Vagina (tissue), 2 donors: ENCODE measurements around the gene DLEC1. TPM values are rescaled to one million over a fixed set of nuclear protein-coding genes. Genes with fewer than 3 reads are reported as not detected.
A peak's percentile ranks its signal among the peaks of the same experiment; 100 is the strongest.

Experiments
- DNase-seq, 2 donors: peaks; one replicate each; pipeline ENCODE4 v3.0.0-alpha.2; 2017; ENCODE audit errors: extremely low spot score in 2 of 2
- H3K27ac ChIP-seq: fragments of 200-600 bp; sonication (generic); one replicate; pipeline ENCODE4 v1.5.1; 2019
- H3K27me3 ChIP-seq: fragments of 200-600 bp; sonication (generic); one replicate; pipeline ENCODE4 v1.5.1; 2019
- H3K36me3 ChIP-seq, 2 donors: fragments of 200-600 bp; sonication (generic); one replicate each; pipeline ENCODE4 v1.5.1; 2017 to 2019
- H3K4me1 ChIP-seq: fragments of 200-600 bp; sonication (generic); one replicate; pipeline ENCODE4 v1.5.1; 2019
- H3K4me3 ChIP-seq, 2 donors: fragments of 200-600 bp; sonication (generic); 1 replicate in 1 of 2; 2 replicates in 1 of 2; pipeline ENCODE4 v1.5.1; 2016 to 2019
- H3K9me3 ChIP-seq: fragments of 200-600 bp; sonication (generic); one replicate; pipeline ENCODE4 v1.5.1; 2019
- CTCF ChIP-seq, 3 experiments: fragments of 450-650 bp in 2 of 3; fragments of 200-600 bp in 1 of 3; sonication (generic) in 1 of 3; IDR thresholded peaks; one replicate each; pipeline ENCODE4 v1.5.1; 2017 to 2019; ENCODE audit warnings: antibody characterized with exemption in 3 of 3, mild to moderate bottlenecking in 2 of 3, moderate library complexity in 2 of 3
- POLR2A ChIP-seq, 2 donors: fragments of 450-650 bp; IDR thresholded peaks; one replicate each; pipeline ENCODE4 v1.6.1; 2017; ENCODE audit warnings: antibody characterized with exemption in 2 of 2, mild to moderate bottlenecking in 2 of 2, moderate library complexity in 2 of 2
- POLR2AphosphoS5 ChIP-seq, 2 donors: sonication (generic); formaldehyde crosslinking; IDR thresholded peaks; one replicate each; pipeline ENCODE4 v1.9.0; 2017; ENCODE audit warnings: antibody characterized with exemption in 2 of 2, mild to moderate bottlenecking in 2 of 2, low read depth in 1 of 2; ENCODE audit not compliant: insufficient read depth in 1 of 2
- intact Hi-C: fragments of 100-400 bp; cut with DNase I; formaldehyde crosslinking; loops from one replicate; pipeline ENCODE4 v1.15.1; 2023
- total RNA-seq: library from RNA; depleted of rRNA; stranded (reverse); fragments of >200 nt; gene quantifications from one replicate; pipeline ENCODE4 v1.2.3, GENCODE V29; 2016

DLEC1 gene
- total RNA-seq, 1 donor from 2014 or later, result 0.25 TPM

DNA sequence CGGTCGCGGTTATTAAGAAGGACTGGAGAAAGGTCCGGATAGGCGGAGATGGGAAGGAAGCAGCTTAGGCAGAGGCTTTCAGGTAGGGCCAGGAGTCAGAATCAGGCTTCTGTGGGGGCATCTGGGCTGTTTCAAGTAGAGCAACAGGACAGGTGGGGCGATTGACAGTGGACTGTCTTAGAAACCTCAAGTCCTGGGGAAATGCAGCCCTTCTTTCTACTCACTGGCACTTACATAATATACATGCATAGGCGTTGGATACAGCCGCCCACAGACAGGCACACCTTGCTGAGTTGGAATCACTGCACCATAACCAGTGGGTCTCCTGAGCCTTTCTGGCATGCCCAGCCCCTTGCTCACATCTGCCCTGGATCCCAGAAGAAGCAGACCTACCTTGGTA, 100.2 kb downstream of the DLEC1 start:
- peak overlapping the region; percentile 92 for H3K27ac ChIP-seq
- H3K36me3 ChIP-seq, result peaks cover 0 to 10% of the 10 kb centered on the region in 2 donors
- no peaks in the 10 kb centered on the region for H3K9me3 ChIP-seq
- intact Hi-C loops, result loop anchor here (1.0 to 10.0 kb wide), 3 partner anchors 25 to 316 kb away; partner anchors contain the start of genes ACVR2B and XYLB
- no peaks in the 10 kb centered on the region for H3K27me3 ChIP-seq
- peak in 1 of 2 donors; percentile 88 for DNase-seq
- H3K4me1 ChIP-seq, result peaks cover 48% of the 10 kb centered on the region
- TF ChIP-seq POLR2AphosphoS5 (IDR thresholded peaks at IDR 0.05; ENCODE audit: insufficient read depth in 1 of 2, low read depth in 1 of 2) (no peak), POLR2A (IDR thresholded peaks at IDR 0.05) (no peak), CTCF (IDR thresholded peaks at IDR 0.05) (no peak)
- peak overlapping the region; percentile 70 to 85 for H3K4me3 ChIP-seq

DNA sequence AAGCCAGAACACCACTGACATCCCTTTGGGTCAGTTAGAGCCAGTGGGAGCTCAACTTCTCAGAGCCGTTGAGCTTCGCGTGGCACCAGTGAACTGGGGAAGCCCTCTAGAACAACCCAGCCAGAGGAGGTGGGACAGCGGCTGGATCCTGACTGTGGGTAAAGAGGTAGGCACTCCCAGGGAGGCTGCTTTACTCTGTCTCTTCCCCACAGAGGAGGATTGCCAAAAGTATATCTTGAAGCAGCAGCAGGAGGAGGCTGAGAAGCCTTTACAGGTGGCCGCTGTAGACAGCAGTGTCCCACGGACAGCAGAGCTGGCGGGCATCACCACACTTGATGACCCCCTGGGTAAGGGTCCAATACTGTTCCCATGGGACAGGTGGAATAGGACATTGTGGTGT, 100.6 kb downstream of the DLEC1 start:
- peak overlapping the region; percentile 70 to 85 for H3K4me3 ChIP-seq
- no peaks in the 10 kb centered on the region for H3K9me3 ChIP-seq
- peaks cover 43% of the 10 kb centered on the region for H3K4me1 ChIP-seq
- intact Hi-C loops, result loop anchor here (1.0 to 10.0 kb wide), 3 partner anchors 25 to 315 kb away; partner anchors contain the start of genes ACVR2B and XYLB
- TF ChIP-seq POLR2AphosphoS5 (IDR thresholded peaks at IDR 0.05; ENCODE audit: insufficient read depth in 1 of 2, low read depth in 1 of 2) (no peak), POLR2A (IDR thresholded peaks at IDR 0.05) (no peak), CTCF (IDR thresholded peaks at IDR 0.05) (no peak)
- peak overlapping the region; percentile 92 for H3K27ac ChIP-seq
- peaks cover 0 to 10% of the 10 kb centered on the region in 2 donors for H3K36me3 ChIP-seq
- peak; percentile 55 to 81 for DNase-seq
- H3K27me3 ChIP-seq, result no peaks in the 10 kb centered on the region

DNA sequence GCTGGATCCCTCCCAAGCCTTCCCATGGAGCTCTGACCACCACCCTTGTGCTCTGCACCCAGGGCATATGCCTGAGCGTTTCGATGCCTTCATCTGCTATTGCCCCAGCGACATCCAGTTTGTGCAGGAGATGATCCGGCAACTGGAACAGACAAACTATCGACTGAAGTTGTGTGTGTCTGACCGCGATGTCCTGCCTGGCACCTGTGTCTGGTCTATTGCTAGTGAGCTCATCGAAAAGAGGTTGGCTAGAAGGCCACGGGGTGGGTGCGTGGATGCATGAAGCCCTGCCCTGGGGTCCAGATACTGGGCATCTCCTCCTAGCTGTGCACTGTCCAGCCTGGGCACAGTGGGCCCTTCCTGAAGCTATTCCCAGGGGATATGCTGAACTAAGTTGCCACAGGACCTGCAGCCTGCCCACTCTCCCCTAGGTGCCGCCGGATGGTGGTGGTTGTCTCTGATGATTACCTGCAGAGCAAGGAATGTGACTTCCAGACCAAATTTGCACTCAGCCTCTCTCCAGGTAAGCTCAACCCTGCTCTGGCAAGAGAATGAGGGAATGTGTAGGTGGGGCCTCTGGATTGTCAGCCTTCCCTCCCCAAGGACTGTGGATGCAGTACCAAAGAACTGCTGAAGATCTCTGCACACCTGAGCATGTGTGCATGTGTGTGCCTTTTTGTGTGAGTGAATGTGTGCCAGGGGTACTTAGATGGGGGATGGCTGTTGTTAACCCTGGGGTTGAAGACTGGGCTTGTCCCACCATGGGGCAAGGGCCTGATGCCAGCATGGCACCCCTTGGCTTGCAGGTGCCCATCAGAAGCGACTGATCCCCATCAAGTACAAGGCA, 101.5 kb downstream of the DLEC1 start:
- Histone ChIP-seq H3K27me3 (no peaks in the 10 kb centered on the region), H3K36me3 (peaks cover 0 to 10% of the 10 kb centered on the region in 2 donors), H3K9me3 (no peaks in the 10 kb centered on the region), H3K4me1 (peaks cover 34% of the 10 kb centered on the region), H3K27ac (no peak overlapping the region), H3K4me3 (no peak overlapping the region)
- intact Hi-C loops, result no loop called here
- TF ChIP-seq POLR2AphosphoS5 (IDR thresholded peaks at IDR 0.05; ENCODE audit: insufficient read depth in 1 of 2, low read depth in 1 of 2) (no peak), POLR2A (IDR thresholded peaks at IDR 0.05) (no peak), CTCF (IDR thresholded peaks at IDR 0.05) (no peak)
- DNase-seq, result peak; percentile 64 to 81

GRCh38 chr3:38141173-38141951, 102.4 kb downstream of the DLEC1 start:
- Histone ChIP-seq H3K36me3 (peaks cover 0 to 10% of the 10 kb centered on the region in 2 donors), H3K27me3 (no peaks in the 10 kb centered on the region), H3K27ac (no peak overlapping the region), H3K4me3 (no peak overlapping the region), H3K4me1 (peaks cover 27% of the 10 kb centered on the region), H3K9me3 (no peaks in the 10 kb centered on the region)
- no peak for TF ChIP-seq CTCF (IDR thresholded peaks at IDR 0.05)
- TF ChIP-seq POLR2A (IDR thresholded peaks at IDR 0.05), result no peak
- TF ChIP-seq POLR2AphosphoS5 (IDR thresholded peaks at IDR 0.05; ENCODE audit: insufficient read depth in 1 of 2, low read depth in 1 of 2), result no peak
- peak; percentile 65 to 90 for DNase-seq
- intact Hi-C loops, result no loop called here
